CD4-positive, alpha-beta T cell (primary cell): ENCODE data around the gene ARHGAP10. TPM values are rescaled to one million over a fixed set of nuclear protein-coding genes. Genes with fewer than 3 reads are reported as not detected.

Source experiments
- ATAC-seq: fragments of 200-7000 bp; cut with Tn5 transposase; one replicate; pipeline ENCODE4 v1.10.0; 2022; ENCODE audit warnings: mild to moderate bottlenecking; ENCODE audit not compliant: poor library complexity
- CTCF ChIA-PET: fragments of 350-600 bp; sonication (Branson Sonifier 250); formaldehyde crosslinking; loops from one replicate; lab custom pipeline; 2021; ENCODE audit warnings: antibody characterized with exemption, inconsistent platforms; lab: Charles Lee
- POLR2A ChIA-PET: fragments of 350-600 bp; sonication (Branson Sonifier 250); formaldehyde crosslinking; loops from one replicate; lab custom pipeline; 2021; ENCODE audit warnings: antibody characterized with exemption, inconsistent platforms; lab: Charles Lee
- DNase-seq, 14 experiments: peaks; one replicate each; pipeline ENCODE4 v3.0.0-alpha.2; 2013 to 2020; ENCODE audit warnings: mixed read lengths in 2 of 14
- H3K27ac ChIP-seq, 2 donors: one replicate each; pipeline versions ENCODE4 v1.5.1 to v1.7.0; 2013; ENCODE audit warnings: low read length in 2 of 2, low read depth in 1 of 2, mild to moderate bottlenecking in 1 of 2
- H3K27me3 ChIP-seq, 2 experiments: 1 replicate in 1 of 2; 2 replicates in 1 of 2; pipeline versions ENCODE4 v1.6.1 to v1.7.0; 2013; ENCODE audit warnings: low read length in 2 of 2, control low read depth in 1 of 2, mild to moderate bottlenecking in 1 of 2, moderate library complexity in 1 of 2; ENCODE audit not compliant: insufficient read depth in 2 of 2, control insufficient read depth in 1 of 2
- H3K36me3 ChIP-seq: one replicate; pipeline ENCODE4 v1.6.1; 2013; ENCODE audit warnings: low read length, control low read depth; ENCODE audit not compliant: insufficient read depth
- H3K4me1 ChIP-seq: one replicate; pipeline ENCODE4 v1.6.1; 2013; ENCODE audit warnings: low read length, control low read depth; ENCODE audit not compliant: insufficient read depth
- H3K4me3 ChIP-seq: one replicate; pipeline ENCODE4 v1.5.1; 2013; ENCODE audit warnings: mild to moderate bottlenecking, low read length, moderate library complexity
- H3K9me3 ChIP-seq, 2 experiments: 1 replicate in 1 of 2; 2 replicates in 1 of 2; pipeline versions ENCODE4 v1.6.1 to v1.7.0; 2013; ENCODE audit warnings: low read length in 2 of 2, mild to moderate bottlenecking in 2 of 2, control low read depth in 1 of 2, moderate library complexity in 1 of 2; ENCODE audit not compliant: control insufficient read depth in 1 of 2, insufficient read depth in 1 of 2
- H3K27ac Mint-ChIP-seq: one replicate; pipeline ENCODE4 v1.8.0; 2020; ENCODE audit warnings: mixed read lengths
- H3K27me3 Mint-ChIP-seq: one replicate; pipeline ENCODE4 v1.8.0; 2021; ENCODE audit warnings: mixed read lengths
- H3K36me3 Mint-ChIP-seq: one replicate; pipeline ENCODE4 v1.8.0; 2021; ENCODE audit warnings: low read depth, mixed read lengths
- H3K4me1 Mint-ChIP-seq: one replicate; pipeline ENCODE4 v1.8.0; 2021; ENCODE audit warnings: low read depth, mixed read lengths
- H3K4me3 Mint-ChIP-seq: one replicate; pipeline ENCODE4 v1.8.0; 2020; ENCODE audit warnings: mild to moderate bottlenecking, mixed read lengths
- H3K9me3 Mint-ChIP-seq: one replicate; pipeline ENCODE4 v1.8.0; 2020; ENCODE audit warnings: mixed read lengths
- intact Hi-C, 2 experiments: fragments of 100-400 bp; cut with DNase I in 1 of 2; cut with micrococcal nuclease in 1 of 2; formaldehyde crosslinking; loops; one replicate each; pipeline versions ENCODE4 v1.15.1 to v1.9.0; 2023 to 2025; cut with DNase I, micrococcal nuclease
- total RNA-seq, 174 experiments: library from RNA in 2 of 174; stranded (reverse) in 2 of 174; gene quantifications; one replicate each; pipeline ENCODE4 v1.2.3 and lab custom pipeline; 2021 to 2026
- TF ChIP-seq, protein P1 (sequence below): fragments of 200-600 bp; IDR thresholded peaks from one replicate; pipeline ENCODE4 v1.8.0; 2022; ENCODE audit warnings: antibody characterized with exemption, mild to moderate bottlenecking

Gene ARHGAP10
- total RNA-seq, 2 experiments from 2014 or later = 5.6 to 5.7 TPM

DNA sequence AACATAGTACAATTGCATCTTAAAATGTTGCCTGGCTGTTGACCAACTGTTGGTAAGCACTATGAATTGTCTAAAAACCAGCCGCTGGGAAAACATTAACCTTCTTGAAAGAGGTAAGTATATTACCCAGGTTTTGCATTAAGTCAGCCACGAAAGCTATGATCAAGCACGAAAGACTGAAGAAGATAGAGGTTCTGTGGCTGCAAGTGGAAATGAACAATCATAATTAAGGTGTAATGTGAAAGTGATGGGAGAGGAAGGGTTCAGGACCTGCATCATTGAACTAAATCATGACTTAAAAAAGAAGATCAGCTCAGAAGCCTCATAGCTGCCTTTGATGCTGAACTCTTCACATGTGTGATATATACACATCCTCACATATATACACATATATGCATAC lies 369.3 kb downstream of the ARHGAP10 start:
- CTCF ChIA-PET = no interaction called here
- DNase-seq = no peak
- intact Hi-C loops = no loop called here
- Mint-ChIP-seq H3K27ac (no peak overlapping the region), H3K4me1 (peaks cover 25% of the 10 kb centered on the region), H3K36me3 (peaks cover 71% of the 10 kb centered on the region), H3K9me3 (no peaks in the 10 kb centered on the region), H3K27me3 (no peaks in the 10 kb centered on the region), H3K4me3 (no peak overlapping the region)
- Histone ChIP-seq H3K36me3 (peaks cover 7% of the 10 kb centered on the region), H3K9me3 (no peaks in the 10 kb centered on the region), H3K4me3 (no peak overlapping the region), H3K27me3 (no peaks in the 10 kb centered on the region), H3K27ac (no peak overlapping the region), H3K4me1 (no peaks in the 10 kb centered on the region)
- ATAC-seq = no peak
- POLR2A ChIA-PET = interaction anchor here (1.1 kb wide), 1 partner anchor 341 kb away, joined by 3 read pairs; the partner anchor contains the start of gene NR3C2
- TF ChIP-seq, protein P1, sequence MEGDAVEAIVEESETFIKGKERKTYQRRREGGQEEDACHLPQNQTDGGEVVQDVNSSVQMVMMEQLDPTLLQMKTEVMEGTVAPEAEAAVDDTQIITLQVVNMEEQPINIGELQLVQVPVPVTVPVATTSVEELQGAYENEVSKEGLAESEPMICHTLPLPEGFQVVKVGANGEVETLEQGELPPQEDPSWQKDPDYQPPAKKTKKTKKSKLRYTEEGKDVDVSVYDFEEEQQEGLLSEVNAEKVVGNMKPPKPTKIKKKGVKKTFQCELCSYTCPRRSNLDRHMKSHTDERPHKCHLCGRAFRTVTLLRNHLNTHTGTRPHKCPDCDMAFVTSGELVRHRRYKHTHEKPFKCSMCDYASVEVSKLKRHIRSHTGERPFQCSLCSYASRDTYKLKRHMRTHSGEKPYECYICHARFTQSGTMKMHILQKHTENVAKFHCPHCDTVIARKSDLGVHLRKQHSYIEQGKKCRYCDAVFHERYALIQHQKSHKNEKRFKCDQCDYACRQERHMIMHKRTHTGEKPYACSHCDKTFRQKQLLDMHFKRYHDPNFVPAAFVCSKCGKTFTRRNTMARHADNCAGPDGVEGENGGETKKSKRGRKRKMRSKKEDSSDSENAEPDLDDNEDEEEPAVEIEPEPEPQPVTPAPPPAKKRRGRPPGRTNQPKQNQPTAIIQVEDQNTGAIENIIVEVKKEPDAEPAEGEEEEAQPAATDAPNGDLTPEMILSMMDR = no peak

DNA sequence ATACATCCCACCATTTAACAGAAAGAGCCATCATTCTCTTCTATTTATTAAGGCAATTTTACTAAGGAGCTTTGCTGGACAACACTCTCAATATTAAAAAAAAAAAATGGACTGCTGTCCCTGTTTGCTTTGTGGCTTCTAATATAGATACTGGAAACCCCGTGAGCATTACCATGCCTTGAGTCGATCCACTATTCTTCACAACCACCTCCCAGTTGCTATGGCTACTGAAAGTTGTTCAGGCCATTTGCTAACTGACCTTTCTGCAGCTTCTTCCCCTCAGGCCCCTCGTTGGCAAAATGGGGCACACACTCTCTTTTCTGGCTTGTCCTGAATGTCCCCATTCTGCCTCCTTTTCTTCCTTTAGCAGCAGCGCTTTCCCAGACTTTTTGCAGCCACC lies 369.9 kb downstream of the ARHGAP10 start:
- CTCF ChIA-PET = no interaction called here
- H3K4me1 Mint-ChIP-seq = peaks cover 28% of the 10 kb centered on the region
- intact Hi-C loops = no loop called here
- H3K9me3 Mint-ChIP-seq = no peaks in the 10 kb centered on the region
- DNase-seq = no peak
- H3K4me3 ChIP-seq = no peak overlapping the region
- no peak overlapping the region for H3K4me3 Mint-ChIP-seq
- no peak overlapping the region for H3K27ac ChIP-seq
- TF ChIP-seq, protein P1 = no peak
- peaks cover 7% of the 10 kb centered on the region for H3K36me3 ChIP-seq
- POLR2A ChIA-PET = interaction anchor here (1.1 kb wide), 1 partner anchor 340 kb away, joined by 3 read pairs; the partner anchor contains the start of gene NR3C2
- H3K27ac Mint-ChIP-seq = no peak overlapping the region
- no peaks in the 10 kb centered on the region for H3K9me3 ChIP-seq
- no peaks in the 10 kb centered on the region for H3K27me3 Mint-ChIP-seq
- H3K4me1 ChIP-seq = no peaks in the 10 kb centered on the region
- no peaks in the 10 kb centered on the region for H3K27me3 ChIP-seq
- no peak for ATAC-seq
- peaks cover 76% of the 10 kb centered on the region for H3K36me3 Mint-ChIP-seq

DNA sequence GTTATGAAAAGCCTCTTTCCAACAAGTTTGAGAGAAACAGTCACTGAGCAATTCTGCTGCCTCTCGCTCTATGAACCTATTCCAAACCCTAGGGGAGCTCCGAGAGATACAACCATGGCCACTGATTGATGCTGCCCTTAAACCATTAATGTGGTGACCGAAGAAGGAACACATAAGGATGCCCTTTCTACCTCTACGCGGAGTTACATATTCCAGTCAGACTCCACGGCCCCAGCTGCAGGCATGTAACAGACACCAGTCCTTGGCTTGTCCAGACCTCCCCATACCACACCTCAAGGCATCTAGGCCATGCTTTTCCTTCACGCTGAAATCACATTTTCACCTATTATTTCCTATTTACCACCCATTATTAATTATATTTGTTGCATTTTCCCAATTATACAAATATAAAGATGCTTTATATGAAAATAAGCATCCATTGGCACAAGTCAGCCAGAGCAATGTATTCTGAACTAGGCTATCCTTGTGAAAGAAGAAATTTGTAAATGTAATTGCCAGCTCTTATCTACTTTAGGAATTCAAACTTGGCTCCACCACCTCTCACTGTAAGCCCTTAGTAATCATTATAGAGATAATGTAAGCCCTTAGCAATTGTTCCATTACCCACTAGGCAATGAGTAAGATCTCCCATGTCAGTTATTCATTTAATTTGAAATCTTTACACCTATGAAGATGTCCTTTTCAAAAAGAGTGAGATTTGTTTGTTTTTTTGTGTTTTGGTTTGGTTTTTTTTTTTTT lies 371.9 kb downstream of the ARHGAP10 start:
- Histone ChIP-seq H3K36me3 (peaks cover 11% of the 10 kb centered on the region), H3K4me1 (no peaks in the 10 kb centered on the region), H3K27me3 (no peaks in the 10 kb centered on the region), H3K9me3 (no peaks in the 10 kb centered on the region), H3K27ac (no peak overlapping the region), H3K4me3 (no peak overlapping the region)
- ChIA-PET POLR2A (no interaction called here), CTCF (no interaction called here)
- intact Hi-C loops = no loop called here
- H3K27me3 Mint-ChIP-seq = no peaks in the 10 kb centered on the region
- H3K36me3 Mint-ChIP-seq = peaks cover 89% of the 10 kb centered on the region
- H3K27ac Mint-ChIP-seq = no peak overlapping the region
- H3K9me3 Mint-ChIP-seq = no peaks in the 10 kb centered on the region
- no peak for DNase-seq
- H3K4me3 Mint-ChIP-seq = no peak overlapping the region
- peaks cover 23% of the 10 kb centered on the region for H3K4me1 Mint-ChIP-seq
- TF ChIP-seq, protein P1 = no peak
- no peak for ATAC-seq
